HL-60 (cell line): ENCODE data around the gene FAM216B.

Experiments used
- DNase-seq, 2 experiments: peaks; one replicate each; pipeline ENCODE4 v3.0.0-alpha.2; 2010 to 2020; ENCODE audit warnings: low read depth in 1 of 2, low spot score in 1 of 2
- H3K27ac ChIP-seq: fragments of 250-450 bp; sonication (Bioruptor Pico); replicated peaks from 2 replicates; pipeline ENCODE4 v1.5.1; 2020; ENCODE audit warnings: mild to moderate bottlenecking, moderate library complexity
- H3K27me3 ChIP-seq: fragments of 250-450 bp; sonication (Bioruptor Pico); 2 replicates; pipeline ENCODE4 v1.5.1; 2021; ENCODE audit warnings: mild to moderate bottlenecking, moderate library complexity; ENCODE audit not compliant: insufficient read depth, poor library complexity, severe bottlenecking
- H3K4me3 ChIP-seq: replicated peaks from 2 replicates; pipeline ENCODE4 v1.5.1; 2011; ENCODE audit warnings: mild to moderate bottlenecking, control low read depth, low read length; ENCODE audit not compliant: insufficient read depth
- GABPA ChIP-seq: IDR thresholded peaks from 2 replicates; pipeline ENCODE4 v1.6.1; 2012; ENCODE audit warnings: low read depth
- POLR2AphosphoS5 ChIP-seq: IDR thresholded peaks from 2 replicates; pipeline ENCODE4 v1.6.1; 2012; ENCODE audit warnings: low read depth
- SPI1 ChIP-seq: IDR thresholded peaks from 2 replicates; pipeline ENCODE4 v1.6.1; 2012; ENCODE audit warnings: low read depth, mild to moderate bottlenecking, borderline replicate concordance
- TF ChIP-seq, protein P1 (sequence below): IDR thresholded peaks from one replicate; pipeline ENCODE4 v1.5.1; 2011; ENCODE audit warnings: low read length, control low read depth, inconsistent platforms; ENCODE audit not compliant: insufficient read depth
- TF ChIP-seq, protein P2 (sequence below): IDR thresholded peaks from 2 replicates; pipeline ENCODE4 v1.6.1; 2012; ENCODE audit warnings: low read depth; ENCODE audit not compliant: insufficient replicate concordance

The FAM216B gene

DNA sequence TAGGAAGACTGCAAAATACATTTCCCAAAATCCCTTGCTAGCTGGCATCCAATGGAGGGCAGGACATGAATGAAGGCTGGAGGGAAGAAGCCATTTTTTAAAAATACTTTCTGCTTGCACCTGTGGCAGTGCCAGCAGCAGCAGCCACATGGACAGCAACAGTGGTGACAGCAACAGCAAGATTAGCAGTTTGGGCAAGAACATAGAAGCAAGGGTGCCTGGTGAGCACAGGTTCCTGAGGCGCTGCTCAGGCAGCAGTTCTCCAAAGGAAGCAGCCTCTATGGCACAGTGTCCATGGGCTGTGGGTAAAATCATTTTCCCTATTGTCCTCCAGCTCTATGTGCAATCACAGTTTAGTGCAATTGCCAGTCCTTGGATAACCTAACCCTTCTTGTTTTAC lies 1.3 kb upstream of the FAM216B start:
- Histone ChIP-seq H3K27me3 (no peaks in the 10 kb centered on the region), H3K4me3 (no peak overlapping the region), H3K27ac (no peak overlapping the region)
- DNase-seq = no peak
- TF ChIP-seq, protein P1, sequence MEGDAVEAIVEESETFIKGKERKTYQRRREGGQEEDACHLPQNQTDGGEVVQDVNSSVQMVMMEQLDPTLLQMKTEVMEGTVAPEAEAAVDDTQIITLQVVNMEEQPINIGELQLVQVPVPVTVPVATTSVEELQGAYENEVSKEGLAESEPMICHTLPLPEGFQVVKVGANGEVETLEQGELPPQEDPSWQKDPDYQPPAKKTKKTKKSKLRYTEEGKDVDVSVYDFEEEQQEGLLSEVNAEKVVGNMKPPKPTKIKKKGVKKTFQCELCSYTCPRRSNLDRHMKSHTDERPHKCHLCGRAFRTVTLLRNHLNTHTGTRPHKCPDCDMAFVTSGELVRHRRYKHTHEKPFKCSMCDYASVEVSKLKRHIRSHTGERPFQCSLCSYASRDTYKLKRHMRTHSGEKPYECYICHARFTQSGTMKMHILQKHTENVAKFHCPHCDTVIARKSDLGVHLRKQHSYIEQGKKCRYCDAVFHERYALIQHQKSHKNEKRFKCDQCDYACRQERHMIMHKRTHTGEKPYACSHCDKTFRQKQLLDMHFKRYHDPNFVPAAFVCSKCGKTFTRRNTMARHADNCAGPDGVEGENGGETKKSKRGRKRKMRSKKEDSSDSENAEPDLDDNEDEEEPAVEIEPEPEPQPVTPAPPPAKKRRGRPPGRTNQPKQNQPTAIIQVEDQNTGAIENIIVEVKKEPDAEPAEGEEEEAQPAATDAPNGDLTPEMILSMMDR = no peak
- TF ChIP-seq SPI1 (no peak), POLR2AphosphoS5 (no peak), GABPA (no peak)
- TF ChIP-seq, protein P2, sequence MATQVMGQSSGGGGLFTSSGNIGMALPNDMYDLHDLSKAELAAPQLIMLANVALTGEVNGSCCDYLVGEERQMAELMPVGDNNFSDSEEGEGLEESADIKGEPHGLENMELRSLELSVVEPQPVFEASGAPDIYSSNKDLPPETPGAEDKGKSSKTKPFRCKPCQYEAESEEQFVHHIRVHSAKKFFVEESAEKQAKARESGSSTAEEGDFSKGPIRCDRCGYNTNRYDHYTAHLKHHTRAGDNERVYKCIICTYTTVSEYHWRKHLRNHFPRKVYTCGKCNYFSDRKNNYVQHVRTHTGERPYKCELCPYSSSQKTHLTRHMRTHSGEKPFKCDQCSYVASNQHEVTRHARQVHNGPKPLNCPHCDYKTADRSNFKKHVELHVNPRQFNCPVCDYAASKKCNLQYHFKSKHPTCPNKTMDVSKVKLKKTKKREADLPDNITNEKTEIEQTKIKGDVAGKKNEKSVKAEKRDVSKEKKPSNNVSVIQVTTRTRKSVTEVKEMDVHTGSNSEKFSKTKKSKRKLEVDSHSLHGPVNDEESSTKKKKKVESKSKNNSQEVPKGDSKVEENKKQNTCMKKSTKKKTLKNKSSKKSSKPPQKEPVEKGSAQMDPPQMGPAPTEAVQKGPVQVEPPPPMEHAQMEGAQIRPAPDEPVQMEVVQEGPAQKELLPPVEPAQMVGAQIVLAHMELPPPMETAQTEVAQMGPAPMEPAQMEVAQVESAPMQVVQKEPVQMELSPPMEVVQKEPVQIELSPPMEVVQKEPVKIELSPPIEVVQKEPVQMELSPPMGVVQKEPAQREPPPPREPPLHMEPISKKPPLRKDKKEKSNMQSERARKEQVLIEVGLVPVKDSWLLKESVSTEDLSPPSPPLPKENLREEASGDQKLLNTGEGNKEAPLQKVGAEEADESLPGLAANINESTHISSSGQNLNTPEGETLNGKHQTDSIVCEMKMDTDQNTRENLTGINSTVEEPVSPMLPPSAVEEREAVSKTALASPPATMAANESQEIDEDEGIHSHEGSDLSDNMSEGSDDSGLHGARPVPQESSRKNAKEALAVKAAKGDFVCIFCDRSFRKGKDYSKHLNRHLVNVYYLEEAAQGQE = no peak

DNA sequence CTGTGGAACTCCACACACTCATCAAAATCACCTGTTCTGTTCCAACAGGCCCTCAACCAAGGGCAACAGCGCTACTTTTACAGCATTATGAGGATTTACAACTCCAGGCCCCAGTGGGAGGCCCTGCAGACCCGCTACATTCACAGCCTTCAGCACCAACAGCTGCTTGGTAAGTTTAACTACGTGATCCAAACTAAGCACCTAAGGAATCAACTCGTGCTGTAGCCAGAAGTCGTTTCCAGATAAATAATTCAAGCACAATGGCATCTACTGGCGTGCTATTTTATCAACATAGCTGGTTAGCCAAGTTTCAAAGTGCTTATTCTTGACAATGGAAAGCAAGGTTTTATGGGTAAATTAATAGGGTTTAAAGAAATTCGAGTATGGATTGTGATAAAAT lies 5.3 kb downstream of the FAM216B start:
- DNase-seq = no peak
- no peak for TF ChIP-seq SPI1
- TF ChIP-seq, protein P1 = no peak
- no peak for TF ChIP-seq GABPA
- TF ChIP-seq, protein P2 = no peak
- TF ChIP-seq POLR2AphosphoS5 = no peak
- no peak overlapping the region for H3K27ac ChIP-seq

DNA sequence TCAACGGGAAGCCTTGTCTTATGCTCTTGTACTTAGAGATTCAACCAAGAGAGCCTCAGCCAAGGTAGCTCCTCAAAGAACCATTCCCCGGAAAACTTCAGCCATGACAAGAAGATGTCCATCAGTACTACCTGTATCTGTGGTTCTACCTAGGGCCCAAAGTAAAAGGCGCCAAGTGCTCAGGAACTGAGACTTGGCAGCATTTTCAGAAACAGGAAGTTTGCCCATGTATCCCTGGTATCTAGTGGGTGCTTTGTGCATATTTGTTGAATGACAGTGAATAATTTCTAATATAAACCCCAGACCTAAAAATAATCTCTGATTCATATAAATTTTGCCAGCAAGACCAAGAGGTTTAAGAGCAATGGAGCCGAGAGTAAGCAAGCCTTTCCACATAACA lies 7.2 kb downstream of the FAM216B start:
- Histone ChIP-seq H3K4me3 (no peak overlapping the region), H3K27me3 (no peaks in the 10 kb centered on the region), H3K27ac (no peak overlapping the region)
- DNase-seq = no peak
- TF ChIP-seq SPI1 (no peak), GABPA (no peak), POLR2AphosphoS5 (no peak)
- TF ChIP-seq, protein P1 = no peak
- TF ChIP-seq, protein P2 = no peak

More for the DNA sequence above, 5.3 kb downstream of the FAM216B start:
- no peak overlapping the region for H3K4me3 ChIP-seq
- H3K27me3 ChIP-seq = no peaks in the 10 kb centered on the region
